Liver (tissue), 9 donors: Measurements from ENCODE around the gene ARHGAP28. TPM values are rescaled to one million over a fixed set of nuclear protein-coding genes. Genes with fewer than 3 reads are reported as not detected.

Experiments
- DNase-seq: peaks from one replicate; pipeline ENCODE4 v3.0.0-alpha.2; 2017; ENCODE audit warnings: low spot score
- H3K27ac ChIP-seq, 2 donors: one replicate each; pipeline ENCODE4 v1.7.0; 2013; ENCODE audit warnings: inconsistent platforms in 2 of 2, low read length in 2 of 2, control low read depth in 1 of 2, low read depth in 1 of 2, mild to moderate bottlenecking in 1 of 2
- H3K27me3 ChIP-seq, 4 donors: one replicate each; pipeline versions ENCODE4 v1.6.1 to v1.7.0; 2013; ENCODE audit warnings: low read length in 3 of 4, inconsistent platforms in 1 of 4, mild to moderate bottlenecking in 1 of 4, moderate library complexity in 1 of 4; ENCODE audit not compliant: control insufficient read depth in 4 of 4, insufficient read depth in 4 of 4
- H3K36me3 ChIP-seq, 4 donors: one replicate each; pipeline versions ENCODE4 v1.6.1 to v1.7.0; 2013; ENCODE audit warnings: low read length in 3 of 4, mild to moderate bottlenecking in 3 of 4, low read depth in 1 of 4, moderate library complexity in 1 of 4; ENCODE audit not compliant: control insufficient read depth in 4 of 4, insufficient read depth in 3 of 4
- H3K4me1 ChIP-seq, 4 donors: one replicate each; pipeline versions ENCODE4 v1.6.1 to v1.7.0; 2013; ENCODE audit warnings: low read length in 3 of 4, mild to moderate bottlenecking in 3 of 4, moderate library complexity in 1 of 4; ENCODE audit not compliant: control insufficient read depth in 4 of 4, insufficient read depth in 4 of 4
- H3K4me3 ChIP-seq, 3 donors: one replicate each; pipeline versions ENCODE4 v1.6.1 to v1.7.0; 2013; ENCODE audit warnings: low read length in 3 of 3, control low read depth in 1 of 3, low read depth in 1 of 3, mild to moderate bottlenecking in 1 of 3
- H3K9ac ChIP-seq, 2 donors: one replicate each; pipeline ENCODE4 v1.7.0; 2013; ENCODE audit warnings: low read length in 2 of 2, mild to moderate bottlenecking in 2 of 2, moderate library complexity in 2 of 2, control low read depth in 1 of 2, low read depth in 1 of 2
- H3K9me3 ChIP-seq, 4 donors: one replicate each; pipeline versions ENCODE4 v1.6.1 to v1.7.0; 2013; ENCODE audit warnings: low read length in 3 of 4; ENCODE audit not compliant: control insufficient read depth in 4 of 4
- EGR1 ChIP-seq, 2 donors: IDR thresholded peaks; 2 replicates each; pipeline ENCODE4 v1.6.1; 2016 to 2018; ENCODE audit warnings: antibody characterized with exemption in 2 of 2, low read depth in 2 of 2
- FOXA1 ChIP-seq: IDR thresholded peaks from 2 replicates; pipeline ENCODE4 v1.6.1; 2016; ENCODE audit warnings: antibody characterized with exemption
- FOXA2 ChIP-seq: IDR thresholded peaks from 2 replicates; pipeline ENCODE4 v1.6.1; 2016; ENCODE audit warnings: antibody characterized with exemption
- GABPA ChIP-seq, 2 donors: IDR thresholded peaks in 1 of 2; conservative IDR thresholded peaks in 1 of 2; 2 replicates each; pipeline ENCODE4 v1.6.1; 2016; ENCODE audit warnings: antibody characterized with exemption in 2 of 2, mild to moderate bottlenecking in 1 of 2, moderate library complexity in 1 of 2
- JUND ChIP-seq, 2 donors: IDR thresholded peaks; 2 replicates each; pipeline ENCODE4 v1.6.1; 2016; ENCODE audit warnings: antibody characterized with exemption in 2 of 2
- NR2F2 ChIP-seq: IDR thresholded peaks from 2 replicates; pipeline ENCODE4 v1.6.1; 2016; ENCODE audit warnings: antibody characterized with exemption
- RAD21 ChIP-seq, 2 donors: IDR thresholded peaks; 2 replicates each; pipeline ENCODE4 v1.6.1; 2016; ENCODE audit warnings: antibody characterized with exemption in 2 of 2, mild to moderate bottlenecking in 2 of 2
- RXRA ChIP-seq, 2 donors: IDR thresholded peaks; 2 replicates each; pipeline ENCODE4 v1.6.1; 2017 to 2018; ENCODE audit warnings: antibody characterized with exemption in 2 of 2, mild to moderate bottlenecking in 1 of 2
- SP1 ChIP-seq: IDR thresholded peaks from 2 replicates; pipeline ENCODE4 v1.6.1; 2018; ENCODE audit warnings: antibody characterized with exemption, mild to moderate bottlenecking
- TAF1 ChIP-seq: conservative IDR thresholded peaks from 2 replicates; pipeline ENCODE4 v1.6.1; 2016; ENCODE audit warnings: antibody characterized with exemption, mild to moderate bottlenecking
- YY1 ChIP-seq: IDR thresholded peaks from 2 replicates; pipeline ENCODE4 v1.6.1; 2016; ENCODE audit warnings: antibody characterized with exemption, mild to moderate bottlenecking
- WGBS: extraction: QIAGEN DNeasy Blood & Tissue Kit; methylation state at CpG from one replicate; pipeline ENCODE4 v1.1.7; 2013; 5-methylcytosine and 5-hydroxymethylcytosine counted together
- polyA plus RNA-seq, 2 donors: library from polyadenylated mRNA; stranded (reverse) in 1 of 2; unstranded in 1 of 2; fragments of 200-250 nt in 1 of 2; fragments of >200 nt in 1 of 2; fragmentation: Nextera tagmentation in 1 of 2; extraction: Ambion mirVana in 1 of 2; gene quantifications; one replicate each; pipeline versions ENCODE4 v1.2.1 to v1.2.3, GENCODE V29; 2013 to 2015
- total RNA-seq, 2 donors: library from RNA; depleted of rRNA; stranded (reverse); fragments of >200 nt; gene quantifications; one replicate each; pipeline ENCODE4 v1.2.3, GENCODE V29; 2014
- TF ChIP-seq, protein P1 (sequence below): IDR thresholded peaks from 2 replicates; pipeline ENCODE4 v1.6.1; 2016; ENCODE audit warnings: antibody characterized with exemption, mild to moderate bottlenecking
- TF ChIP-seq, protein P2 (sequence below): IDR thresholded peaks from 2 replicates; pipeline ENCODE4 v1.6.1; 2016; ENCODE audit warnings: antibody characterized with exemption
- TF ChIP-seq, protein P3 (sequence below): IDR thresholded peaks from 2 replicates; pipeline ENCODE4 v1.6.1; 2016; ENCODE audit warnings: antibody characterized with exemption
- TF ChIP-seq, protein P4 (sequence below): IDR thresholded peaks from 2 replicates; pipeline ENCODE4 v1.6.1; 2016; ENCODE audit warnings: antibody characterized with exemption
- donor health status: healthy.
- donor health status: healthy.
- donor health status: healthy.
- donor health status: healthy.
- donor health status: healthy.

Gene ARHGAP28
- total and polyA plus RNA-seq, 4 donors: 0.14 to 2.1 (median 0.69) TPM

DNA sequence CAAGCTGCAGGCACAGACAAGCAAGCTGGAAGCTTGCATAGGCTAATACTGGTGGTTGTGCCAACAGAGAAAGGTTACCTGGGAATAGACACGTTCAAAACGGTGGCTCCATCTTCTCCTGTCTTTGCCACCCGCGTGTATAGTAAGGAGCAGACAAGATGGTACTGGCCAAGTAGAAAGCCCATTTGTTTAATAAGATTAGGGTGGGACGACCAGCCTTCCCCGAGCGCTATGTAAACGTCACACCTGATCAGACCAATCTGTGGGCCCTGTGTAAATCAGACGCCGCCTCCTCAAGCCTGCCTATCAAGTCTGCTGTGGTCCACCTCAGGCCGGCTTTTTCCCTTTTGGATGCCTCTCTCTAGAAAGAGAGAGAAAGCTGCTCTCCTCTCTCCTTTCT is 198.8 kb downstream of the ARHGAP28 start:
- H3K4me1 ChIP-seq: no peaks in the 10 kb centered on the region
- H3K27me3 ChIP-seq: no peaks in the 10 kb centered on the region
- no peaks in the 10 kb centered on the region for H3K9me3 ChIP-seq
- no peak for DNase-seq
- H3K4me3 ChIP-seq: no peak overlapping the region
- no peak for TF ChIP-seq FOXA1
- no peak for TF ChIP-seq RXRA (IDR thresholded peaks at IDR 0.05)
- TF ChIP-seq TAF1: no peak
- TF ChIP-seq, protein P1, sequence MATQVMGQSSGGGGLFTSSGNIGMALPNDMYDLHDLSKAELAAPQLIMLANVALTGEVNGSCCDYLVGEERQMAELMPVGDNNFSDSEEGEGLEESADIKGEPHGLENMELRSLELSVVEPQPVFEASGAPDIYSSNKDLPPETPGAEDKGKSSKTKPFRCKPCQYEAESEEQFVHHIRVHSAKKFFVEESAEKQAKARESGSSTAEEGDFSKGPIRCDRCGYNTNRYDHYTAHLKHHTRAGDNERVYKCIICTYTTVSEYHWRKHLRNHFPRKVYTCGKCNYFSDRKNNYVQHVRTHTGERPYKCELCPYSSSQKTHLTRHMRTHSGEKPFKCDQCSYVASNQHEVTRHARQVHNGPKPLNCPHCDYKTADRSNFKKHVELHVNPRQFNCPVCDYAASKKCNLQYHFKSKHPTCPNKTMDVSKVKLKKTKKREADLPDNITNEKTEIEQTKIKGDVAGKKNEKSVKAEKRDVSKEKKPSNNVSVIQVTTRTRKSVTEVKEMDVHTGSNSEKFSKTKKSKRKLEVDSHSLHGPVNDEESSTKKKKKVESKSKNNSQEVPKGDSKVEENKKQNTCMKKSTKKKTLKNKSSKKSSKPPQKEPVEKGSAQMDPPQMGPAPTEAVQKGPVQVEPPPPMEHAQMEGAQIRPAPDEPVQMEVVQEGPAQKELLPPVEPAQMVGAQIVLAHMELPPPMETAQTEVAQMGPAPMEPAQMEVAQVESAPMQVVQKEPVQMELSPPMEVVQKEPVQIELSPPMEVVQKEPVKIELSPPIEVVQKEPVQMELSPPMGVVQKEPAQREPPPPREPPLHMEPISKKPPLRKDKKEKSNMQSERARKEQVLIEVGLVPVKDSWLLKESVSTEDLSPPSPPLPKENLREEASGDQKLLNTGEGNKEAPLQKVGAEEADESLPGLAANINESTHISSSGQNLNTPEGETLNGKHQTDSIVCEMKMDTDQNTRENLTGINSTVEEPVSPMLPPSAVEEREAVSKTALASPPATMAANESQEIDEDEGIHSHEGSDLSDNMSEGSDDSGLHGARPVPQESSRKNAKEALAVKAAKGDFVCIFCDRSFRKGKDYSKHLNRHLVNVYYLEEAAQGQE: no peak
- TF ChIP-seq SP1: no peak
- no peak for TF ChIP-seq NR2F2
- TF ChIP-seq FOXA2: no peak
- no peak for TF ChIP-seq JUND (IDR thresholded peaks at IDR 0.05)
- TF ChIP-seq, protein P2, sequence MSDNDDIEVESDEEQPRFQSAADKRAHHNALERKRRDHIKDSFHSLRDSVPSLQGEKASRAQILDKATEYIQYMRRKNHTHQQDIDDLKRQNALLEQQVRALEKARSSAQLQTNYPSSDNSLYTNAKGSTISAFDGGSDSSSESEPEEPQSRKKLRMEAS: no peak
- TF ChIP-seq EGR1 (IDR thresholded peaks at IDR 0.05; ENCODE audit: low read depth in 2 of 2): no peak
- TF ChIP-seq, protein P3, sequence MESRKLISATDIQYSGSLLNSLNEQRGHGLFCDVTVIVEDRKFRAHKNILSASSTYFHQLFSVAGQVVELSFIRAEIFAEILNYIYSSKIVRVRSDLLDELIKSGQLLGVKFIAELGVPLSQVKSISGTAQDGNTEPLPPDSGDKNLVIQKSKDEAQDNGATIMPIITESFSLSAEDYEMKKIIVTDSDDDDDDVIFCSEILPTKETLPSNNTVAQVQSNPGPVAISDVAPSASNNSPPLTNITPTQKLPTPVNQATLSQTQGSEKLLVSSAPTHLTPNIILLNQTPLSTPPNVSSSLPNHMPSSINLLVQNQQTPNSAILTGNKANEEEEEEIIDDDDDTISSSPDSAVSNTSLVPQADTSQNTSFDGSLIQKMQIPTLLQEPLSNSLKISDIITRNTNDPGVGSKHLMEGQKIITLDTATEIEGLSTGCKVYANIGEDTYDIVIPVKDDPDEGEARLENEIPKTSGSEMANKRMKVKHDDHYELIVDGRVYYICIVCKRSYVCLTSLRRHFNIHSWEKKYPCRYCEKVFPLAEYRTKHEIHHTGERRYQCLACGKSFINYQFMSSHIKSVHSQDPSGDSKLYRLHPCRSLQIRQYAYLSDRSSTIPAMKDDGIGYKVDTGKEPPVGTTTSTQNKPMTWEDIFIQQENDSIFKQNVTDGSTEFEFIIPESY: no peak
- no peak for TF ChIP-seq YY1
- TF ChIP-seq RAD21 (IDR thresholded peaks at IDR 0.05): no peak
- TF ChIP-seq, protein P4, sequence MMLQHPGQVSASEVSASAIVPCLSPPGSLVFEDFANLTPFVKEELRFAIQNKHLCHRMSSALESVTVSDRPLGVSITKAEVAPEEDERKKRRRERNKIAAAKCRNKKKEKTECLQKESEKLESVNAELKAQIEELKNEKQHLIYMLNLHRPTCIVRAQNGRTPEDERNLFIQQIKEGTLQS: no peak
- no peak for TF ChIP-seq GABPA (IDR thresholded peaks at IDR 0.05 in 1 of 2, conservative IDR thresholded peaks at IDR 0.05 in 1 of 2)
- no peak overlapping the region for H3K27ac ChIP-seq
- 77% methylated on average over 11 of the region's 11 CpGs for WGBS
- no peaks in the 10 kb centered on the region for H3K36me3 ChIP-seq
- H3K9ac ChIP-seq: no peak overlapping the region

DNA sequence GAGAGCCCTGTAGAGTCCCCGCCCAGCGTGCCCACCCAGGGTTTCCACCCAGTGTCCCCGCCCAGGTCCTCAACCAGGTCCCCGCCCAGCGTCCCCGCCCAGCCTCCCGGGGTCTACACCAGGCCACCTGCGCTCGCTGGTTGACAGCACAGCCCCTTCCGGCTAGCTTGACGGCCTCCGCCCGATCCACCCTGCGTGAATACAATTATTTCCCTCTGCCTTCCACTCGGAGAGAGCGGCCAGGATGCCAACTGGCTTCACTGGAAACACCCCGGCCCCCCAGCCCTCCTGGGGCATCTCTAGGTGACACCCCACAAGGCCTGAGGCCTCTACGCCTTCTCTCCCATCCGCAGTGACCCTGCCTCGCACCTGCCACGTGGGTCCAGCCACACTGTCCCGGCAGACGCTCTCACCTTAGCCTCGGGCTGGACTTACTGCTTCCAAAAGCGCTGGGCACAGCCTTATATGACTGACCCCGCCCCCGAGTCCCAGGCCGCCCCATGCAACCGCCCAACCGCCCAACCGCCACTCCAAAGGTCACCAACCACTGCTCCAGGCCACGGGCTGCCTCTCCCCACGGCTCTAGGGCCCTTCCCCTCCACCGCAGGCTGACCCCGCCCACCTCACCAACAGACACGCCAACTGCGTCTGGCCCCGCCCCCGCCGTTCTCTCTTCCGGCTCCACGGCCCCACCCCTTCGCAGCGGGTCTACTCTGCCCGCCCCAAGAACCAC is 200.0 kb downstream of the ARHGAP28 start:
- Histone ChIP-seq H3K27ac (no peak overlapping the region), H3K4me3 (no peak overlapping the region), H3K9ac (no peak overlapping the region), H3K4me1 (no peaks in the 10 kb centered on the region), H3K36me3 (no peaks in the 10 kb centered on the region), H3K27me3 (no peaks in the 10 kb centered on the region), H3K9me3 (no peaks in the 10 kb centered on the region)
- TF ChIP-seq, protein P2: no peak
- TF ChIP-seq GABPA (IDR thresholded peaks at IDR 0.05 in 1 of 2, conservative IDR thresholded peaks at IDR 0.05 in 1 of 2): no peak
- TF ChIP-seq JUND (IDR thresholded peaks at IDR 0.05): no peak
- DNase-seq: no peak
- WGBS: 92% methylated on average over 45 of the region's 45 CpGs
